ENCODE data around the gene CCDC6.
A peak's percentile ranks its signal among the peaks of the same experiment; 100 is the strongest.
"Not testable (repeated sequence)": the region's sequence is repeated elsewhere in the genome, so short reads cannot be mapped to it uniquely, and the experiment has no call there.

CCDC6 gene

GRCh38 chr10:59906417-59907202 lies at the start of gene CCDC6:
TSS of gene CCDC6 (minus strand) at chr10:59906556. CDS start at chr10:59906424, 132 bp downstream.
- TF ChIP-seq, protein P1, sequence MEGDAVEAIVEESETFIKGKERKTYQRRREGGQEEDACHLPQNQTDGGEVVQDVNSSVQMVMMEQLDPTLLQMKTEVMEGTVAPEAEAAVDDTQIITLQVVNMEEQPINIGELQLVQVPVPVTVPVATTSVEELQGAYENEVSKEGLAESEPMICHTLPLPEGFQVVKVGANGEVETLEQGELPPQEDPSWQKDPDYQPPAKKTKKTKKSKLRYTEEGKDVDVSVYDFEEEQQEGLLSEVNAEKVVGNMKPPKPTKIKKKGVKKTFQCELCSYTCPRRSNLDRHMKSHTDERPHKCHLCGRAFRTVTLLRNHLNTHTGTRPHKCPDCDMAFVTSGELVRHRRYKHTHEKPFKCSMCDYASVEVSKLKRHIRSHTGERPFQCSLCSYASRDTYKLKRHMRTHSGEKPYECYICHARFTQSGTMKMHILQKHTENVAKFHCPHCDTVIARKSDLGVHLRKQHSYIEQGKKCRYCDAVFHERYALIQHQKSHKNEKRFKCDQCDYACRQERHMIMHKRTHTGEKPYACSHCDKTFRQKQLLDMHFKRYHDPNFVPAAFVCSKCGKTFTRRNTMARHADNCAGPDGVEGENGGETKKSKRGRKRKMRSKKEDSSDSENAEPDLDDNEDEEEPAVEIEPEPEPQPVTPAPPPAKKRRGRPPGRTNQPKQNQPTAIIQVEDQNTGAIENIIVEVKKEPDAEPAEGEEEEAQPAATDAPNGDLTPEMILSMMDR (IDR thresholded peaks at IDR 0.05; ENCODE audit: low read depth, low read length, missing control alignments), result peak; percentile 68
- in situ Hi-C loops (cut with HindIII; ENCODE audit: low sequenced_read_pairs), result no loop called here
- peak; percentile 69 for DNase-seq (ENCODE audit: low read depth)
- H3K4me3 ChIP-seq (ENCODE audit: low read depth, low read length), result peak within 1 kb of the TSS; percentile 100

DNA sequence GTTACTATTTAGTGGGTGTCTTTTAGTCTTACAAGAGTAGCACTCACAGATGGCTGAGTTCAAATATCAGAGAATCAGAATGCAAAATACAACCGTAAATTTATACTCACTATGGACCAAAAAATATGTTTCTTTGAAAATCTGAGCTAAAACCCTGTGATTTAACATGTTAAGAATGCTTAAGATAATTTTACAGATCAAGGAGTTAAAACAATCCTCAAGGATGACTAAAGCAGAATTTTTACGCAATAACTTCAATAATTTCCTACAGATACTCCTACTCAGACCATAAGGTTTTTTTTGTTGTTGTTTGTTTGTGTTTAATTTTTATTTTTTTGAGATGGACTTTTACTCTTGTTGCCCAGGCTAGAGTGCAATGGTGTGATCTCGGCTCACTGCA lies 47.9 kb upstream of the CCDC6 start:
- no peak for DNase-seq (ENCODE audit: low read depth)
- TF ChIP-seq, protein P1 (IDR thresholded peaks at IDR 0.05; ENCODE audit: low read depth, low read length, missing control alignments), result no peak
- in situ Hi-C loops (cut with HindIII; ENCODE audit: low sequenced_read_pairs), result no loop called here
- no peak overlapping the region for H3K4me3 ChIP-seq (ENCODE audit: low read depth, low read length)

- DNase-seq (ENCODE audit: low read depth); in situ Hi-C loops (cut with HindIII; ENCODE audit: low sequenced_read_pairs); H3K4me3 ChIP-seq (ENCODE audit: low read depth, low read length): not testable (repeated sequence)
Observed at GRCh38 chr10:59953711-59954110, 47.4 kb upstream of the CCDC6 start.

GRCh38 chr10:59950105-59950504 lies 43.7 kb upstream of the CCDC6 start:
- TF ChIP-seq, protein P1 (IDR thresholded peaks at IDR 0.05; ENCODE audit: low read depth, low read length, missing control alignments), result no peak
- no peak for DNase-seq (ENCODE audit: low read depth)
- in situ Hi-C loops (cut with HindIII; ENCODE audit: low sequenced_read_pairs), result no loop called here
- no peak overlapping the region for H3K4me3 ChIP-seq (ENCODE audit: low read depth, low read length)

GRCh38 chr10:59949608-59950007 lies 43.3 kb upstream of the CCDC6 start:
- H3K4me3 ChIP-seq (ENCODE audit: low read depth, low read length), result no peak overlapping the region
- no peak for DNase-seq (ENCODE audit: low read depth)
- TF ChIP-seq, protein P1 (IDR thresholded peaks at IDR 0.05; ENCODE audit: low read depth, low read length, missing control alignments), result no peak
- in situ Hi-C loops (cut with HindIII; ENCODE audit: low sequenced_read_pairs), result no loop called here

DNA sequence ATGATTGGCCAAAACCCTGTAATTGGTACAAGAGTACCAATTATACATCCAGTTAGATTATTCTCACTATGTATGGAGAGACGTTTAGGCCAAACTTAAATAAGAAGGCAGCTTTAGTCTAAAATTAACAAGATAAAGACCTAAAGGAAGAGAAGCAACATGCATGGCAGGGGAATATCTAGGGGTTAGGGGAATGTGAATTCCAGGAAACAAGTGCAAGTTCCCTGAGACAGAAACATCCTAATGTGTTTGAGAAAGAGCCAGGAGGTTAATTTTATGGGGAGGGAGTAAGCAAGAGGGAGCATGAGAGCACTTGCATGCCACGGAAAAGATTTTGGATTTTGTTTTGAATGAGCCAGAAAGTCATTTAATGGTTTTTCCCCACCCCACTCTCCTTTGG lies 39.6 kb upstream of the CCDC6 start:
- in situ Hi-C loops (cut with HindIII; ENCODE audit: low sequenced_read_pairs), result no loop called here
- TF ChIP-seq, protein P1 (IDR thresholded peaks at IDR 0.05; ENCODE audit: low read depth, low read length, missing control alignments), result no peak
- no peak for DNase-seq (ENCODE audit: low read depth)
- H3K4me3 ChIP-seq (ENCODE audit: low read depth, low read length), result no peak overlapping the region

DNA sequence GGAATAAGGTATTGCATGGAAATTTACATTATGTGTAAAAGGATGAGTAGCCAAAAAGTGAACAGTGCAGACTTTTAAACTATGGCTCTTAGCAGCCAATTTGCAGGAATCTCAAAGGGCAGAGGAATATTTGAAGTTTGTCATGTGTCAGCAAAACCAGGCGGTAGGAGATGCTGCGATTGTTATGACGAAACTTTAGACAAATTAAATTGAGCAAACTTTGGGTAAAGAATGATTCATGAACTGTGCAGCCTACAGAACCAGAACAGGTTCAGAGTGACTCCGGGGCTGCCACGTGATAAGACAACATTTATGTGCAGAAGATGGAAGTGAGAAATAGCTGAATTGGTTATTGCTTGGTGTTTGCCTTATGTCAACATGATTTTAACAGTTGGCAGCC lies 39.2 kb upstream of the CCDC6 start:
- TF ChIP-seq, protein P1 (IDR thresholded peaks at IDR 0.05; ENCODE audit: low read depth, low read length, missing control alignments), result no peak
- no peak for DNase-seq (ENCODE audit: low read depth)
- in situ Hi-C loops (cut with HindIII; ENCODE audit: low sequenced_read_pairs), result no loop called here
- H3K4me3 ChIP-seq (ENCODE audit: low read depth, low read length), result no peak overlapping the region
